GM23338 (cell line): ENCODE results near the gene KCNG3. TPM values are rescaled to one million over a fixed set of nuclear protein-coding genes. Genes with fewer than 3 reads are reported as not detected.

Experiments
- ATAC-seq: fragments of 200-7000 bp; cut with Tn5 transposase; 3 replicates; pipeline ENCODE4 v1.9.1; 2020
- DNase-seq: peaks from one replicate; pipeline ENCODE4 v3.0.0-alpha.2; 2015; ENCODE audit warnings: low spot score
- H2AFZ ChIP-seq: fragments of 200-600 bp; sonication (generic); 2 replicates; pipeline ENCODE4 v1.8.0; 2016; ENCODE audit warnings: antibody characterized with exemption, mild to moderate bottlenecking, moderate library complexity
- H3F3A ChIP-seq: fragments of 200-600 bp; sonication (generic); replicated peaks from 2 replicates; pipeline ENCODE4 v1.8.0; 2017; ENCODE audit warnings: antibody characterized with exemption, mixed run types, low read depth
- H3K27ac ChIP-seq: fragments of 200-600 bp; sonication (generic); 2 replicates; pipeline ENCODE4 v1.6.1; 2016; ENCODE audit warnings: low read depth
- H3K27me3 ChIP-seq: fragments of 200-600 bp; sonication (generic); 2 replicates; pipeline ENCODE4 v1.8.0; 2016; ENCODE audit warnings: mild to moderate bottlenecking, mixed run types, moderate library complexity; ENCODE audit not compliant: insufficient read depth
- H3K36me3 ChIP-seq: fragments of 200-600 bp; sonication (generic); 2 replicates; pipeline ENCODE4 v1.8.0; 2016; ENCODE audit warnings: mild to moderate bottlenecking; ENCODE audit not compliant: insufficient read depth
- H3K4me1 ChIP-seq: fragments of 200-600 bp; sonication (generic); 2 replicates; pipeline ENCODE4 v1.8.0; 2016; ENCODE audit warnings: mild to moderate bottlenecking, moderate library complexity; ENCODE audit not compliant: insufficient read depth
- H3K4me2 ChIP-seq: fragments of 200-600 bp; sonication (generic); 2 replicates; pipeline ENCODE4 v1.7.1; 2017; ENCODE audit warnings: mixed run types
- H3K4me3 ChIP-seq: fragments of 200-600 bp; sonication (generic); 2 replicates; pipeline ENCODE4 v1.6.1; 2016; ENCODE audit warnings: mixed run types
- H3K79me2 ChIP-seq: fragments of 200-600 bp; sonication (generic); replicated peaks from 2 replicates; pipeline ENCODE4 v1.8.0; 2017; ENCODE audit warnings: mild to moderate bottlenecking; ENCODE audit not compliant: insufficient read depth
- H3K9me2 ChIP-seq: fragments of 200-600 bp; sonication (generic); 2 replicates; pipeline ENCODE4 v1.8.0; 2017; ENCODE audit not compliant: insufficient read depth
- H4K20me1 ChIP-seq: fragments of 200-600 bp; sonication (generic); replicated peaks from 2 replicates; pipeline ENCODE4 v1.8.0; 2017; ENCODE audit warnings: mild to moderate bottlenecking; ENCODE audit not compliant: insufficient read depth
- H3K27ac Mint-ChIP-seq: 2 replicates; pipeline ENCODE4 v1.8.0; 2020; ENCODE audit warnings: inconsistent platforms, mild to moderate bottlenecking, moderate library complexity, mixed read lengths
- H3K27me3 Mint-ChIP-seq: 3 replicates; pipeline ENCODE4 v1.8.0; 2022; ENCODE audit warnings: low read depth, mild to moderate bottlenecking, moderate library complexity, mixed read lengths, inconsistent platforms; ENCODE audit not compliant: insufficient read depth, poor library complexity
- H3K36me3 Mint-ChIP-seq: 3 replicates; pipeline ENCODE4 v1.8.0; 2021; ENCODE audit warnings: low read depth, mild to moderate bottlenecking, inconsistent platforms, moderate library complexity, mixed read lengths
- H3K4me1 Mint-ChIP-seq: 3 replicates; pipeline ENCODE4 v1.8.0; 2020; ENCODE audit warnings: mild to moderate bottlenecking, inconsistent platforms, mixed read lengths
- H3K4me3 Mint-ChIP-seq: 3 replicates; pipeline ENCODE4 v1.8.0; 2021; ENCODE audit warnings: moderate library complexity, mild to moderate bottlenecking, inconsistent platforms, mixed read lengths
- H3K9me3 Mint-ChIP-seq: 3 replicates; pipeline ENCODE4 v1.8.0; 2020; ENCODE audit warnings: moderate library complexity, mild to moderate bottlenecking, inconsistent platforms, mixed read lengths
- CREB1 ChIP-seq: fragments of 250-450 bp; sonication (Bioruptor Pico); IDR thresholded peaks from 2 replicates; pipeline ENCODE4 v1.5.0; 2020; ENCODE audit warnings: low read depth, mild to moderate bottlenecking, moderate library complexity
- EZH2 ChIP-seq: fragments of 200-600 bp; sonication (generic); IDR thresholded peaks from one replicate; pipeline ENCODE4 v1.8.0; 2017; ENCODE audit warnings: antibody characterized with exemption, mild to moderate bottlenecking, low read depth; ENCODE audit not compliant: unreplicated experiment
- EZH2phosphoT487 ChIP-seq: fragments of 200-600 bp; sonication (generic); IDR thresholded peaks from one replicate; pipeline ENCODE4 v1.8.1; 2018; ENCODE audit warnings: antibody characterized with exemption; ENCODE audit not compliant: unreplicated experiment
- JUNB ChIP-seq: IDR thresholded peaks from one replicate; pipeline ENCODE4 v1.6.1; 2016; ENCODE audit warnings: antibody characterized with exemption; ENCODE audit not compliant: unreplicated experiment
- NANOG ChIP-seq: IDR thresholded peaks from 2 replicates; pipeline ENCODE4 v1.6.1; 2016; ENCODE audit warnings: antibody characterized with exemption, borderline replicate concordance
- POLR2AphosphoS5 ChIP-seq: IDR thresholded peaks from 2 replicates; pipeline ENCODE4 v1.6.1; 2016; ENCODE audit warnings: antibody characterized with exemption, low read depth
- STAT1 ChIP-seq: IDR thresholded peaks from one replicate; pipeline ENCODE4 v1.6.1; 2016; ENCODE audit warnings: antibody characterized with exemption; ENCODE audit not compliant: unreplicated experiment
- ZNF114 ChIP-seq: fragments of 250-450 bp; sonication (Bioruptor Pico); IDR thresholded peaks from 2 replicates; pipeline ENCODE4 v1.5.0; 2020; ENCODE audit warnings: mild to moderate bottlenecking, moderate library complexity
- ZNF331 ChIP-seq: fragments of 250-450 bp; sonication (Bioruptor Pico); IDR thresholded peaks from 2 replicates; pipeline ENCODE4 v1.5.0; 2020; ENCODE audit warnings: low read depth, mild to moderate bottlenecking, moderate library complexity
- polyA plus RNA-seq: library from polyadenylated mRNA; unstranded; fragments of >200 nt; fragmentation: Nextera tagmentation; extraction: Ambion mirVana; gene quantifications from 2 replicates; pipeline ENCODE4 v1.2.1, GENCODE V29; 2016
- total RNA-seq: library from RNA; depleted of rRNA; stranded (reverse); fragments of >200 nt; shearing (Covaris generic); gene quantifications from 2 replicates; pipeline ENCODE4 v1.2.3, GENCODE V29; 2014
- TF ChIP-seq, protein P1 (sequence below): fragments of 250-450 bp; sonication (Bioruptor Pico); IDR thresholded peaks from 2 replicates; pipeline ENCODE4 v1.5.0; 2020; ENCODE audit warnings: mild to moderate bottlenecking, moderate library complexity
- TF ChIP-seq, protein P2 (sequence below): IDR thresholded peaks from one replicate; pipeline ENCODE4 v1.6.1; 2018; ENCODE audit warnings: antibody characterized with exemption; ENCODE audit not compliant: unreplicated experiment
- TF ChIP-seq, protein P3 (sequence below), 2 experiments: fragments of 200-600 bp in 1 of 2; sonication (generic) in 1 of 2; conservative IDR thresholded peaks; 2 replicates each; pipeline versions ENCODE4 v1.5.1 to v1.6.1; 2016 to 2017; ENCODE audit warnings: antibody characterized with exemption in 2 of 2, low read depth in 2 of 2, mild to moderate bottlenecking in 2 of 2, moderate library complexity in 1 of 2
- TF ChIP-seq, protein P4 (sequence below): IDR thresholded peaks from 2 replicates; pipeline ENCODE4 v1.6.1; 2016; ENCODE audit warnings: antibody characterized with exemption

KCNG3 gene
- total and polyA plus RNA-seq, 2 experiments from 2014 or later, result 2.5 to 36.2 TPM

DNA sequence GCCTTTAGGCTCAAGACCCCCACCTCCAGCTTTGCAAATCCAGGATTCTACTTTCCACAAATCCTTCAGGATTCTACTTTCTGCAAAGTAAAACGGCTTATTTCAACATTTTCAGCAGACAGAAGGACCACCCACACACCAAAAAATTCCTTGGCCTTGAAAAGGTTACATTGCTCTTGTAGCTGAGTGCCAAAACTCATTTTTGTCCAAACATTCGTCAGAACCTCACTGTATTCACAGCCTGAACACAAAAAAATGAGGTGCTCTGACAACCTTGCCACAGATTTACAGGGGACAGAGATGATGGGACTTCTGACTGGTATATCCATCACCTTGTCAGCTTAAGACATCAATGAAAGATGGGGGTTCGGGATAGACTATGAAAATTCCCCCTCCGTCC lies 69.7 kb downstream of the KCNG3 start:
- Mint-ChIP-seq H3K27me3 (peaks cover 3% of the 10 kb centered on the region), H3K4me1 (peaks cover 13% of the 10 kb centered on the region), H3K27ac (no peak overlapping the region), H3K4me3 (no peak overlapping the region), H3K9me3 (no peaks in the 10 kb centered on the region), H3K36me3 (no peaks in the 10 kb centered on the region)
- ATAC-seq, result no peak
- no peak overlapping the region for H2AFZ ChIP-seq
- no peaks in the 10 kb centered on the region for H3K9me2 ChIP-seq
- H3F3A ChIP-seq, result no peaks in the 10 kb centered on the region
- H3K27me3 ChIP-seq, result no peaks in the 10 kb centered on the region
- H4K20me1 ChIP-seq, result peaks cover 18% of the 10 kb centered on the region
- no peak overlapping the region for H3K27ac ChIP-seq
- H3K4me3 ChIP-seq, result no peak overlapping the region
- no peaks in the 10 kb centered on the region for H3K36me3 ChIP-seq
- DNase-seq, result no peak
- no peak for TF ChIP-seq CREB1 (CRISPR knock-in tag)
- TF ChIP-seq, protein P1, sequence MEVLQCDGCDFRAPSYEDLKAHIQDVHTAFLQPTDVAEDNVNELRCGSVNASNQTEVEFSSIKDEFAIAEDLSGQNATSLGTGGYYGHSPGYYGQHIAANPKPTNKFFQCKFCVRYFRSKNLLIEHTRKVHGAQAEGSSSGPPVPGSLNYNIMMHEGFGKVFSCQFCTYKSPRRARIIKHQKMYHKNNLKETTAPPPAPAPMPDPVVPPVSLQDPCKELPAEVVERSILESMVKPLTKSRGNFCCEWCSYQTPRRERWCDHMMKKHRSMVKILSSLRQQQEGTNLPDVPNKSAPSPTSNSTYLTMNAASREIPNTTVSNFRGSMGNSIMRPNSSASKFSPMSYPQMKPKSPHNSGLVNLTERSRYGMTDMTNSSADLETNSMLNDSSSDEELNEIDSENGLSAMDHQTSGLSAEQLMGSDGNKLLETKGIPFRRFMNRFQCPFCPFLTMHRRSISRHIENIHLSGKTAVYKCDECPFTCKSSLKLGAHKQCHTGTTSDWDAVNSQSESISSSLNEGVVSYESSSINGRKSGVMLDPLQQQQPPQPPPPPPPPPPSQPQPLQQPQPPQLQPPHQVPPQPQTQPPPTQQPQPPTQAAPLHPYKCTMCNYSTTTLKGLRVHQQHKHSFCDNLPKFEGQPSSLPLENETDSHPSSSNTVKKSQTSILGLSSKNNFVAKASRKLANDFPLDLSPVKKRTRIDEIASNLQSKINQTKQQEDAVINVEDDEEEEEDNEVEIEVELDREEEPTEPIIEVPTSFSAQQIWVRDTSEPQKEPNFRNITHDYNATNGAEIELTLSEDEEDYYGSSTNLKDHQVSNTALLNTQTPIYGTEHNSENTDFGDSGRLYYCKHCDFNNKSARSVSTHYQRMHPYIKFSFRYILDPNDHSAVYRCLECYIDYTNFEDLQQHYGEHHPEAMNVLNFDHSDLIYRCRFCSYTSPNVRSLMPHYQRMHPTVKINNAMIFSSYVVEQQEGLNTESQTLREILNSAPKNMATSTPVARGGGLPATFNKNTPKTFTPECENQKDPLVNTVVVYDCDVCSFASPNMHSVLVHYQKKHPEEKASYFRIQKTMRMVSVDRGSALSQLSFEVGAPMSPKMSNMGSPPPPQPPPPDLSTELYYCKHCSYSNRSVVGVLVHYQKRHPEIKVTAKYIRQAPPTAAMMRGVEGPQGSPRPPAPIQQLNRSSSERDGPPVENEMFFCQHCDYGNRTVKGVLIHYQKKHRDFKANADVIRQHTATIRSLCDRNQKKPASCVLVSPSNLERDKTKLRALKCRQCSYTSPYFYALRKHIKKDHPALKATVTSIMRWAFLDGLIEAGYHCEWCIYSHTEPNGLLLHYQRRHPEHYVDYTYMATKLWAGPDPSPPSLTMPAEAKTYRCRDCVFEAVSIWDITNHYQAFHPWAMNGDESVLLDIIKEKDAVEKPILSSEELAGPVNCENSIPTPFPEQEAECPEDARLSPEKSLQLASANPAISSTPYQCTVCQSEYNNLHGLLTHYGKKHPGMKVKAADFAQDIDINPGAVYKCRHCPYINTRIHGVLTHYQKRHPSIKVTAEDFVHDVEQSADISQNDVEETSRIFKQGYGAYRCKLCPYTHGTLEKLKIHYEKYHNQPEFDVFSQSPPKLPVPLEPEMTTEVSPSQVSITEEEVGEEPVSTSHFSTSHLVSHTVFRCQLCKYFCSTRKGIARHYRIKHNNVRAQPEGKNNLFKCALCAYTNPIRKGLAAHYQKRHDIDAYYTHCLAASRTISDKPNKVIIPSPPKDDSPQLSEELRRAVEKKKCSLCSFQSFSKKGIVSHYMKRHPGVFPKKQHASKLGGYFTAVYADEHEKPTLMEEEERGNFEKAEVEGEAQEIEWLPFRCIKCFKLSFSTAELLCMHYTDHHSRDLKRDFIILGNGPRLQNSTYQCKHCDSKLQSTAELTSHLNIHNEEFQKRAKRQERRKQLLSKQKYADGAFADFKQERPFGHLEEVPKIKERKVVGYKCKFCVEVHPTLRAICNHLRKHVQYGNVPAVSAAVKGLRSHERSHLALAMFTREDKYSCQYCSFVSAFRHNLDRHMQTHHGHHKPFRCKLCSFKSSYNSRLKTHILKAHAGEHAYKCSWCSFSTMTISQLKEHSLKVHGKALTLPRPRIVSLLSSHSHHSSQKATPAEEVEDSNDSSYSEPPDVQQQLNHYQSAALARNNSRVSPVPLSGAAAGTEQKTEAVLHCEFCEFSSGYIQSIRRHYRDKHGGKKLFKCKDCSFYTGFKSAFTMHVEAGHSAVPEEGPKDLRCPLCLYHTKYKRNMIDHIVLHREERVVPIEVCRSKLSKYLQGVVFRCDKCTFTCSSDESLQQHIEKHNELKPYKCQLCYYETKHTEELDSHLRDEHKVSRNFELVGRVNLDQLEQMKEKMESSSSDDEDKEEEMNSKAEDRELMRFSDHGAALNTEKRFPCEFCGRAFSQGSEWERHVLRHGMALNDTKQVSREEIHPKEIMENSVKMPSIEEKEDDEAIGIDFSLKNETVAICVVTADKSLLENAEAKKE (CRISPR knock-in tag), result no peak
- no peak for TF ChIP-seq EZH2phosphoT487
- TF ChIP-seq, protein P2, sequence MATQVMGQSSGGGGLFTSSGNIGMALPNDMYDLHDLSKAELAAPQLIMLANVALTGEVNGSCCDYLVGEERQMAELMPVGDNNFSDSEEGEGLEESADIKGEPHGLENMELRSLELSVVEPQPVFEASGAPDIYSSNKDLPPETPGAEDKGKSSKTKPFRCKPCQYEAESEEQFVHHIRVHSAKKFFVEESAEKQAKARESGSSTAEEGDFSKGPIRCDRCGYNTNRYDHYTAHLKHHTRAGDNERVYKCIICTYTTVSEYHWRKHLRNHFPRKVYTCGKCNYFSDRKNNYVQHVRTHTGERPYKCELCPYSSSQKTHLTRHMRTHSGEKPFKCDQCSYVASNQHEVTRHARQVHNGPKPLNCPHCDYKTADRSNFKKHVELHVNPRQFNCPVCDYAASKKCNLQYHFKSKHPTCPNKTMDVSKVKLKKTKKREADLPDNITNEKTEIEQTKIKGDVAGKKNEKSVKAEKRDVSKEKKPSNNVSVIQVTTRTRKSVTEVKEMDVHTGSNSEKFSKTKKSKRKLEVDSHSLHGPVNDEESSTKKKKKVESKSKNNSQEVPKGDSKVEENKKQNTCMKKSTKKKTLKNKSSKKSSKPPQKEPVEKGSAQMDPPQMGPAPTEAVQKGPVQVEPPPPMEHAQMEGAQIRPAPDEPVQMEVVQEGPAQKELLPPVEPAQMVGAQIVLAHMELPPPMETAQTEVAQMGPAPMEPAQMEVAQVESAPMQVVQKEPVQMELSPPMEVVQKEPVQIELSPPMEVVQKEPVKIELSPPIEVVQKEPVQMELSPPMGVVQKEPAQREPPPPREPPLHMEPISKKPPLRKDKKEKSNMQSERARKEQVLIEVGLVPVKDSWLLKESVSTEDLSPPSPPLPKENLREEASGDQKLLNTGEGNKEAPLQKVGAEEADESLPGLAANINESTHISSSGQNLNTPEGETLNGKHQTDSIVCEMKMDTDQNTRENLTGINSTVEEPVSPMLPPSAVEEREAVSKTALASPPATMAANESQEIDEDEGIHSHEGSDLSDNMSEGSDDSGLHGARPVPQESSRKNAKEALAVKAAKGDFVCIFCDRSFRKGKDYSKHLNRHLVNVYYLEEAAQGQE, result no peak
- TF ChIP-seq ZNF114, result no peak
- no peak for TF ChIP-seq STAT1
- TF ChIP-seq, protein P3, sequence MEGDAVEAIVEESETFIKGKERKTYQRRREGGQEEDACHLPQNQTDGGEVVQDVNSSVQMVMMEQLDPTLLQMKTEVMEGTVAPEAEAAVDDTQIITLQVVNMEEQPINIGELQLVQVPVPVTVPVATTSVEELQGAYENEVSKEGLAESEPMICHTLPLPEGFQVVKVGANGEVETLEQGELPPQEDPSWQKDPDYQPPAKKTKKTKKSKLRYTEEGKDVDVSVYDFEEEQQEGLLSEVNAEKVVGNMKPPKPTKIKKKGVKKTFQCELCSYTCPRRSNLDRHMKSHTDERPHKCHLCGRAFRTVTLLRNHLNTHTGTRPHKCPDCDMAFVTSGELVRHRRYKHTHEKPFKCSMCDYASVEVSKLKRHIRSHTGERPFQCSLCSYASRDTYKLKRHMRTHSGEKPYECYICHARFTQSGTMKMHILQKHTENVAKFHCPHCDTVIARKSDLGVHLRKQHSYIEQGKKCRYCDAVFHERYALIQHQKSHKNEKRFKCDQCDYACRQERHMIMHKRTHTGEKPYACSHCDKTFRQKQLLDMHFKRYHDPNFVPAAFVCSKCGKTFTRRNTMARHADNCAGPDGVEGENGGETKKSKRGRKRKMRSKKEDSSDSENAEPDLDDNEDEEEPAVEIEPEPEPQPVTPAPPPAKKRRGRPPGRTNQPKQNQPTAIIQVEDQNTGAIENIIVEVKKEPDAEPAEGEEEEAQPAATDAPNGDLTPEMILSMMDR (conservative IDR thresholded peaks at IDR 0.05; ENCODE audit: low read depth in 2 of 2), result no peak
- TF ChIP-seq NANOG, result no peak
- TF ChIP-seq, protein P4, sequence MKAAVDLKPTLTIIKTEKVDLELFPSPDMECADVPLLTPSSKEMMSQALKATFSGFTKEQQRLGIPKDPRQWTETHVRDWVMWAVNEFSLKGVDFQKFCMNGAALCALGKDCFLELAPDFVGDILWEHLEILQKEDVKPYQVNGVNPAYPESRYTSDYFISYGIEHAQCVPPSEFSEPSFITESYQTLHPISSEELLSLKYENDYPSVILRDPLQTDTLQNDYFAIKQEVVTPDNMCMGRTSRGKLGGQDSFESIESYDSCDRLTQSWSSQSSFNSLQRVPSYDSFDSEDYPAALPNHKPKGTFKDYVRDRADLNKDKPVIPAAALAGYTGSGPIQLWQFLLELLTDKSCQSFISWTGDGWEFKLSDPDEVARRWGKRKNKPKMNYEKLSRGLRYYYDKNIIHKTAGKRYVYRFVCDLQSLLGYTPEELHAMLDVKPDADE, result no peak
- no peak for TF ChIP-seq POLR2AphosphoS5
- TF ChIP-seq EZH2, result no peak
- TF ChIP-seq JUNB, result no peak
- TF ChIP-seq ZNF331, result no peak
- no peak overlapping the region for H3K4me2 ChIP-seq
- no peaks in the 10 kb centered on the region; the same call in 1 of the 2 replicates for H3K4me1 ChIP-seq
- peaks cover 34% of the 10 kb centered on the region for H3K79me2 ChIP-seq
